NOMO-1 (cell line): ENCODE results near the gene SACM1L.
A peak's percentile ranks its signal among the peaks of the same experiment; 100 is the strongest.
"Not testable (repeated sequence)": the region's sequence is repeated elsewhere in the genome, so short reads cannot be mapped to it uniquely, and the experiment has no call there.

Experiments
- DNase-seq, 2 experiments: peaks; one replicate each; lab custom pipeline; 2025; ENCODE audit not compliant: unreplicated experiment in 2 of 2; lab: John Stamatoyannopoulos, UW

The SACM1L gene

DNA sequence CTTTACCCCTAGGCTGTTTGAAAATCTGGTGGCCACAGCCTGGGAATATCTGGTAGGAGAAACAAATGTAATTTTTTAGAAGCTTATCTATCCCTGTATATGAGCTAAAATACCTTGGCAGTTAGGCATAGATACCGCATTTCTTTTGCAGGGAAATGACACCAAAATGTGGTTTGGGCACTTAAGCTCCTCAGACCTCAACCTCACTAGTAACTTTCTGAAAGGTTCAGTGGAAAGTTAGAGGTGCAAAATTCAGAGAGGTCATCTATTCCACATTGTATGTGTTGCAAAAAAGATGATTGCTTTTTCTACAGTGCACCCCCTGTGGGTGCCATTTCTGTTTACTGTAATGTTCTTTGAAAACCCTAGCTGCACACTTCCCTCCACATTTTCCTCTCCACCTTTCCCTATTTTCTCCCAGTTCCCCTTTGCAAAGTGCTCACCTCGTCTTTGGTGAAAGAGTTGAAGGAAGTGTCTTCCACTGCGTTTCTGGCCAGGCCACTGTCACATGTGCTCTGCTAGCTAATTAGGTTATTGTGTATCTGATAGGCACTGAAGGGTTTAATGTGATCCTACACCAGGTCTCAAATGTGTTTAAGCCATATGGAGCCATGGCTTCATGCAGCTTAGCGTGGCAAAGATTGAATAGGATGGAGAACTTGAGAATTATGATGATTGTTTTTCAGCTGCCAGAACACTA is 1.3 kb downstream of the SACM1L start:
- peak in 1 of 2 experiments; percentile 35 for DNase-seq

DNA sequence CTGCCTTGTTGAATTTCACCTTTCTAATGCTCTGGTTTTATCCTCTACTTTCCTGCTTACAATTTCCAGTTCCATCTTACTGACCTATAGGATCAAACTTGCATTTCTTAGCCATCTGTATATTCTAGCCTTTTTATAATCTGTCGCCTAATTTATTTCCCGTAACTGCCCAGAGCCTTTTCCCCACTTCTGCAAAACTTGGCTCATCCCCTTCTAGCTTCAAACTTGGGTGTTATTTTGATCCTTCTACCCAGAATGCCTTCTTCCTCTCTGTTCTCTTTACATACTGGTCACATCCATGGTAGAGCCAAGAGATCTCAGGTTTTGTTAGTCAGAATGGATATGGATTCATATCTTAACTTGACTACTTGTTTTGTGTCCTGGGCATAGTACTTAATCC is 2.6 kb downstream of the SACM1L start:
- DNase-seq = no peak

DNA sequence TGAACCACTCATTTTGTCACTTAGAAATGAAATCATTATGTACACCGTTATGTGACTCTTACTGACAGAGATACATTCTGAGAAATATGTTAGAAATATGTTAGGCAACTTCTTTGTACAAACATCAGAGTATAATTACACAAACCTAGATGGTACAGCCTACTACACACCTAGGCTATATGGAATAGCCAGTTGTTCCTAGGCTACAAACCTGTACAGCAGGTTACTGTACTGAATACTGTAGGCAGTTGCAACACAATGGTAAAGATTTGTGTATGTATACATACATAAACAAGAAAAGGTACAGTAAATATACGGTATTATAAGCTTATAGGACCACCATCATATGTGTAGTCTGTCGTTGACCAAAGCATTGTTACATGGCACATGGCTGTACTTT is 3.7 kb downstream of the SACM1L start:
- no peak for DNase-seq

DNA sequence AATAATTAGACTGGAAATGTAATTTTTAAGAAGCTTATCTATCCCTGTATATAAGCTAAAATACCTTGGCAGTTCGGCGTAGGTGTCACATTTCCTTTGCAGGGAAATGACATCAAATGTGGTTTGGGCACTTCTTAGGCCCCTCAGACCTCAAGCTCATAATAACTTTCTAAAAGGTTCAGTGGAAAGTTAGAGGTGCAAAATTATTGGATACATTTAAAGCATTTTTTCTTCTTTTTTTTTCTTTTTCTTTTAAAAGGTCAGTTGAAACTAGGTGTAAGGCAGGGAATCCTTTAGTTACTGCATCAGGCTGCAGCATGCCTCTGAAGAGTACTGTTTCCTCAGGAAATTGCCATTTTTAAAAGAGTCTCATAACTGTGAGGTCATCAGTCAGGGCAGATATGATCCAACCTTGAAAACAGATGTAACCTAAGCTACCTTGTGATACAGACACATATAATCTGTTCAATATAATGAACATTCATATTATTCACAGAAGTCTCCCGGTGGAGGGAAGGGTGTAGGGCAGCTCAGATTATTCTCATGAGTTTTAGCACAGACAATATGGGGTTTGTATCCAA is 4.8 kb downstream of the SACM1L start:
- DNase-seq = no peak

DNA sequence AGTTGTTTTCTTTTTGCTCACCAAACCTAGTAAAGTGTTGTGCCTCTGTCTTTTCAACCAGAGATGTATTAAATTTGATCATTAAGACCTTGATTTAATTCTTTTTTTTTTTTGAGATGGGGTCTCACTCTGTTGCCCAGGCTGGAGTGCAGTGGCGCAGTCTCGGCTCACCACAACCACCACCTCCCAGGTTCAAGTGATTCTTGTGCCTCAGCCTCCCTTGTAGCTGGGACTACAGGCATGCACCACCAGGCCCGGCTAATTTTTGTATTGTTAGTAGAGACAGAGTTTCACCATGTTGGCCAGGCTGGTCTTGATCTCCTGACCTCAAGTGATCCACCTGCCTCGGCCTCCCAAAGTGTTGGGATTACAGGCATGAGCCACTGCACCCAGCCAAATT is 6.0 kb downstream of the SACM1L start:
- DNase-seq = not testable (repeated sequence)

DNA sequence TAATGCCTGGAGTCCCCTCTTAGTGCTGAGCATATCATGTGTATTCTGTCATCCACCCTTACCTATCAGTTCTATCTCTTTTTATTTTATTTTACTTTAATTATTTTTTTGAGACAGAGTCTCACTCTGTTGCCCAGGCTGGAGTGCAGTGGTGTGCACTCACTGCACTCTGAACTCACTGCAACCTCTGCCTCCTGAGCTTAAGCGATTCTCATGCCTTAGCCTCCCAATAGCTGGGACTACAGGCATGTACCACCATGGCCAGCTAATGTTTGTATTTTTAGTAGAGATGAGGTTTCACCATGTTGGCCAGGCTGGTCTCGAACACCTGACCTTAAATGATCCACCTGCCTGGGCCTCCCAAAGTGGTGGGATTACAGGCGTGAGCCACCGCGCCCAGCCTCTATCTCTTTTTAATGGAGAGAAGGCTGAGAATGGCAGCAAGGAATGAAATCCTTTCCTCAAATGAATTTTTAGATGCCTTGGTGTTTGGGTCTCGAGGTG is 11.4 kb downstream of the SACM1L start:
- no peak for DNase-seq

DNA sequence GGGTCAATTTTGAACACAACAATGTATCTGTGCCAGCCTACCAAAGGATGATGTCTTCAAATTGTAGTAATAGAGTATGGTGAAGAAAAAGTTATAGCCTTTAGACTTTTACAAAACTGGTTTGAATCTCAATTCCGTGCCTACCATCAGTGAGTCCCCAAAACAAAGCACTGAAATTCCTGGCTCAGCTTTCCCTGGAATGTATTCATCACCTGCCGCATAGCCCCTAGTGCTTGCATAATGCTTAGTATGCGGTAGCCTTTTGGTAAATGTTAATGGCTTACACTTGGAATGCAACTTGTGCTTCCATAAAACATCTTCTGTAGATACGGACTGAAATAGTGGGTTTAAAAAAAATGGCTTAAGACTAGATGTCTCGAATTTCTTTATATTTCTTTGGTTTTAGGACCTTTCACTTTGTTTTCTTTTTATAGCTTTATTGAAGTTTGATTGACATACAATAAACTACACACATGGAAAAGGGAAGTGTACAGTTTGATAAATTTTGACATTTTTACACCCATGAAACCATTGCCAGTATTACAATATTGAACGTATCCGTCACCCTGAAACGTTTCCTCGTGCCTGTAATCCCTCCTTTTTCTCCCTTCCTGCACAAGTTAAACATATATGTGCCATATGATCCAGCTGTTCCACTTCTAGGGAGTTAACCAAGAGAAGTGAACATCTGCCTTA is 12.1 kb downstream of the SACM1L start:
- peak in 1 of 2 experiments; percentile 21 for DNase-seq

DNA sequence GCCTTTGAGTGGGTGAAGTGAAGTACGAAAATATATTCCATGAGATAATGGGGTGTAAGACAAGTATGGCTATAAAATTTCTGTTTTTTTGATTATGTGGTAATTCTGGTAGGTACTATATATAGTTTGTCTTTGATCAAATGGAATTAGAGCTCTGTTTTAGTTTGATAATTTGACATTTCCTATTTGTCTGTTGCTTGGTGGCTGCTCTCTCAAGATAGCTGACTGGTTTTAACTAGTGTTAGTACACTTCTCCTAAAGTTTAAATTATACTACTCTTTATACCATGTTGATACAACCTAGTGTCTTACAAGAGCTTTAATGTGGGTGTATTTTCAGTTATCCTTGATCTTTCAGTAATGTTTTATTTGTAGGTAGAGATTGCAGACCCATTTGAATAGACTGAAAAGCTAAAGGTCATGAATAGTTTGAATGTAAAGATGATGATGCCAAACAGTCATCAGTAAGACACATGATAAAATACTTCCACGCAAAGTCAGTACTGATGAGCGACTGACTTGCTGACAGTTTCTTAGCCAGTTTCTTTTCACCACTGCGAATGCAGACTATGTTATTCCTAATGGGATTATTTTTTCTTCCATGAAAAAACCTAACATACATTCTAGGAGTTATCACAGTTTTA is 15.2 kb downstream of the SACM1L start:
- DNase-seq = no peak

DNA sequence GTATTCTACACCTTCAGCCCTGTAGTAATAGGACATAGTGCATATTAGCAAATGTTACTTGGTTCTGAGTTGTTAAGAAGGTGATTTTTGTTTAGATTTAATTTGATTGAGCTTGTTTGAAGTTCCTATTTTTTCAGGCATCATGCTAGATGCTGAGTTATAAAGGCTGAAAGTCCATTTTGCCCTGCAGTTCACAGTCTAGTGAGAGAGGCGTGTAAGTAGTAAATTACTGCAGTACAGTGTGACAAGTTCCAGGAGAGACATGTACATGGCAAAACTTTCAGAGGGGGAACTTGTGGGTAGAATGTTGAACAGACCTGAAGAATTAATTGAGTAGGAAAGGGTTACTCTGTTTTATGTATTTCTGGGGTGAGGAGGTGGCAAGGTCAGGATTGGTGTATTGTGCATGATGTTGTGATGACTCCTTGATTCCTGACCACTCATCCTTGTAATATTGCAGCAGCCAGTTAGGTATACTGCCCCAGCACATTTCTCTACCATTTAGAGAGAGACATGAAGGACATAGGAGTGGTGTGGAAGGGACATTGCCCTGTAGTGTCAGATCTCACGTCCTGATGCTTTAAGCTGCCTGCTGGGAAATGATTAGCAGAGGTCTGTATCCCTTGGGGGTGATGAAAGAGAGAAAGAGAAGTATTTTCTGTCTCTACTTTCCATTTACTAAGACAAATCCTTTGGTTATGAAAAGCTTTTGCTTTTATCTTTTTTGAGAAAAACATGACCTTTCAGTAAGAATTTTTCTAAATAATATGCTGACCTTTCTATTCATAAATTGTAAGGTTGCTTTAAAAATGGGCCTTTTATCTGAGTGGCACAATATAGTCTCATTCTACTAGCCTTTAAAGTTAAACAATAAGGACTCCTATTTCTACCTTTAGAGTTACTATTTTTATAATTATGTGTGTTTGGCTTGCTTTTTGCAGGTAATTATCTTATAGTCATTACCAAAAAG is 16.9 kb downstream of the SACM1L start:
- DNase-seq = no peak

DNA sequence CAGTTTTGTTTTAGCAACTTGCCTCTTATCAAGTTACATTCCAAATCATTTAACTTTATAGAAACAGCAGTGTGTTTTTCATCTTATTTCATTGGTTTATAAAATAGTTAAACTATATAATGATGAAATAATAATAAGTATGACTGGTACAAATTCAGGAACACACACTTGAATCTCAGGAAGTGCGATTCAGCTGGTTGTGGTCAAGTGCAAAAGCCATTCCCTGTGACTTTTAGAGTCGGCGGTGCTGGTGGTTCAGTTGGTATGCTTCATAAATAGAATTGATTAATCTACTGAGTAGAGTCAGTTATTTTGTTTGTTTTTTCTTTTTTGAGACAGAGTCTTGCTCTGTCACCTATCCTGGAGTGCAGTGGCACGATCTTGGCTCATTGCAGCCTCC is 22.7 kb downstream of the SACM1L start:
- no peak for DNase-seq

DNA sequence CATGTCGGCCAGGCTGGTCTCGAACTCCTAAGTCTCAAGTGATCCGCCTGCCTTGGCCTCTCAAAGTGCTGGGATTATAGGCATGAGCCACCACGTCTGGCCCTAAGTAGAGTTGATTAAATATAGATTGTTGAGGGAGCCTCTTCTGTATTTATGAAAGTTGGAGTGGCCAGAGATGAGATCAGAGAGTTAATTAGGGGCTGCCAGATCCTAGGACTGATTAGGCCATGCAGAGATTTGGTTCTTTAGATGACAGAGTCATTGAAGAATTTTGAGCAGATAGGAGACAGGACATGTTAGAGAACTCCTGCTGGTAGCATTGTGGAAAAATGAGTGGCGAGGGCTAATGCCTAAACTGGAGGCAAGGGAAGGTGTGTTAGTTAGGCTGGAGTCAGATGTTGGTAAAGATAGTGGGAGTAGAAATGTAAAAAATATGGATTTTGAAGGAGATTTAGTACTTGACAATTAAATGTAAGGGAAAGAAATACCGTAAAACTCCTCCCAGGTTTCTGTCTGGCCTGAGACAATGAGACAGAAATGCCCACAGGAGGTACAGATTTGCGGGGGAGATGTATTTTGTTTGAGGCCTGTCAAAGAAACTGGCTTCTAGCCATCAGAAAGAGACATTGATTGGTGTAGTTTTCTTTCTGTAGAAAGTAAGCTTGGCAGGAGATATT is 23.4 kb downstream of the SACM1L start:
- no peak for DNase-seq

DNA sequence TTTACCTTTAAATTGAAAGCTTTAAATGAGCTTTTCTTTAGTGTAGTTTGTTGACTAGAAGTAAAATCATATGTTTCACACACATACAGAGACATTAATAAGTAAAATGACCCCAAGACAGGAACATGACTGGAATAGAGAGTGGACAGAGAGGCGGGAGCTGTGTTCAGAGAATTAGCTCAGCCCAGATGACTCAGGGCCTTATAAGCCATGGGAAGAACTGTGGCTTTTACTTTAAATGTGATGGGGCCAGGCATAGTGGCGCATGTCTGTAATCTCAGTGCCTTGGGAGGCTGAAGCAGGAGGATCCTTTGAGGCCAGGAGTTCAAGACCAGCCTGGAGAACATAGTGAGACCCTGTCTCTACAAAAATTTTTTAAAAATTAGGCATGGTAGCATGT is 26.7 kb downstream of the SACM1L start:
- no peak for DNase-seq

DNA sequence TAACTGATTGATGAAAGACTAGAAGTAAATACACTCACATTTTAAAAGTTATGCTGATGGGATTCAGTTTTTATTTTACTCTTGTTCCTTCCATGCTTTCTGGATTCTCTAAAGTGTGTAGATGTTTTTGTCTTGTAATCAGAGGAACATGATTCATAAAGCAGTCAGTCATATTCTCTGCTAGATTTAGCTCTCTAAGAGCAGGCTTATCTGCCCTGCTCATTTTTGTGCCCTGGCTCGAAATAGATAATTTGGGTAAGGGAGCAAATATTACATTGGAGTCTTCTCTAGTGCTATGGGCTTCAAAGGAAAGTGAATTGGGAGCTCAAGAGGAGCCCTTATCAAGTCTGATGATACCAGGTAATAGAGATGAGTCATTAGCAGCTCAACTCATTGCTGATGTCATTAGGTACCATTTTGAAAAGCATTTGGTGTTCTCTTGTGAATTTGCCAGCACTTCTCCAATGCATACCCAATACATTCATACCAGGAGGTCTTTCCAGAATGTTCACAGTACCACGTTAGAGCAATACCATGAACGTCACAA is 27.7 kb downstream of the SACM1L start:
- no peak for DNase-seq

DNA sequence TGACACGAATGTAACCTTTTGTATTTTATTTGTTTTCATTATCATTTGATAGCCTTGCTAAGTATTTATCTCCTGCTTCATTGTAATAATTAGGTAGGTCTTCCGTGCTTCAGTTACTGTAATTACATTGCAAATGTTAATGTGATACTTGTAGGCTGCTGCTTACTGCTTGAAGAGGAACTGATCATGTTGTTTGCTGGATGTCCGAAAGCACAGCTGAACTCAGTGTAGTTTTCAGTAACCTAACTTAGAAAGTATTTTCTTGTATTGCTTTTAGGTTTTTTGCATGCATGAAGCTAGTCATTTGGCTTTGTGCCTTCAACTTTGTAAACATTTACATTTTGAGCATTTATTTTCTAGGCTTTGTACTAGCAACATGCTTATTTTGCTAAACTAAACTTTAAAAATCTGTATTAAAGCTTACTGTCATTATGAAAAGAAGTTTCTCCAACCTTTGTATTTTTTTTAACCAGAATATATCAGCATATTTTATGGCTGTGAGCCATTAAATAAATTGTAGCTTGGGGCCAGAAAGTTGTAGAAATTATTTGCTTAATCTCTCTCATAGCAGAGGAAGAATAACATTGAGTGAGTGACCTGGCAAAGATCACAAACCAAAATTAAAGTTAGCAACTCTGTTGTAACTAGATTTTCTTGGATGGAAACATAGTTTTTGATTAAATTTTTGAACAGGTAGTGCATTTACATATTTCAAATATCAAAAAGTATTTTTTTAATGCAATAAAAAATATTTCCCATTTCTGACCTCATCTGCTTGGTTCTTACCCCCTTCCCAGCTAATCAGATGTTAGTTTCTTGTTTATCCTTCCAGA is 30.7 kb downstream of the SACM1L start:
- no peak for DNase-seq

DNA sequence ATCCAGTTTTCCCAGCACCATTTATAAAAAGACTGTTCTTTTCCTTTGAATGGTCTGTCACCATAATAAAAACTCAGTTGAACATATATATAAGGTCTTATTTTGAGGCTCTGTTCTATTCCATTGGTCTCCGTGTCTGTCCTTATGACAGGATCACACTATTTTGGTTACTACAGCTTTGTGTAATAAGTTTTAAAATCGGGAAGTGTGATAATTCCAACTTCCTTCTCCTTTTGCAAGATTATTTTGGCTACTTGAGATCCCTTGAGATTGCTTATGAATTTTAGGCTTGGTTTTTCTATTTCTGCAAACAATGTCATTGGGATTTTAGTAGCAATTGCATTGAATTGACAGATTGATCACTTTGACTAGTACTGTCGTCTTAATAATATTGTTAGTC is 35.7 kb downstream of the SACM1L start:
- peak in 1 of 2 experiments; percentile 50 for DNase-seq

DNA sequence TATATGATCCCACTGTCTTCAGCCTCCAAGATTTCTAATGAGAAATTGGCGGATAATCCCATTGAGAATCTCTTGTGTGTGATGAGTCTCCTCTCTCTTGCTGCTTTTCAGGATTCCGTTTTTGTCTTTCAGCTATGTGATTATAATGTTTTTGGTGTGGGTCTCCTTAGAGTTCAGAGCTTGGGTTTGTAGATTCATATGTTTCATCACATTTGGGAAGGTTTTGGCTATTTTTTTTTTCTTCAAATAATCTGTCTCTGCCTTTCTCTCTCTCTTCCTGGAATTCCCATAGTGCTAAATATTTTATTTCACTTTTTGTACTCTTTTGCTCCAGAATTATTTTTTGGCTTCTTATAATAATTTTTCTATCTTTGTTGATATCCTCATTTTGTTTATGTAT is 40.4 kb downstream of the SACM1L start:
- no peak for DNase-seq

DNA sequence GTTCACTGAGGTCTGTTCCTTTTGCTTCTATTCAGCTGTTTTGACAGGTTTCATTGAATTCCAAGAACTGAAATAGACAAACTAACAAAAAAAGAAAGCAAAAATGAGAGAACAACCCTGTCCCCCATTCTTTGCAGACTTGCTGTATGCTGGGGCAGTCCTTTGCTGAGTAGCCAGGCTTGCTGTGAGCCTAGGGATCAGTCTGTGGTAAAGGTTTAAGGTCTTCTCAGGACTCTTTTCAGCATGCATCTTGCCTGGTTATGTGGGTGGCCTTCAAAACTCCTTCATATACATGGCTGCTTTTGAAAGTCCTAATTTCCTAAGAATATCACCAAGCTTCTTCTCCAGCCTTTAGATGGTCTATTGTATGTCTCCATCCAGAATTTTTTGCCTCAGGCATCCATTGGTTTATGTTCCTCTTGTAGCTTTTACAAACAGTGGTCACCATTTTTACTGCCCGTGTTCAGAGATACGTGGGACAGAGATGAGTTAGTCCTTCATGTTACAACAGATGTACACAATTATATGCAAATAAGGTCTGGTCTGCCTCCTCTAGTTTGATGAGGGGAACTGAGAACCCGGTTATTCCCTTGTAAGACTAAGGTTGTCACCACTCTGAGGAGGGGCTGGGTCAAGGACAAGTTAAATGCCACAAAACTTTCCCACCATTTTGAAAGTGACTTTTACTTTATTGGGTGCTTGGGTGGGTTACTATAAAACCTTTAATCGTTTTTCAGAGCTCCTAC is 41.4 kb downstream of the SACM1L start:
- DNase-seq = no peak

DNA sequence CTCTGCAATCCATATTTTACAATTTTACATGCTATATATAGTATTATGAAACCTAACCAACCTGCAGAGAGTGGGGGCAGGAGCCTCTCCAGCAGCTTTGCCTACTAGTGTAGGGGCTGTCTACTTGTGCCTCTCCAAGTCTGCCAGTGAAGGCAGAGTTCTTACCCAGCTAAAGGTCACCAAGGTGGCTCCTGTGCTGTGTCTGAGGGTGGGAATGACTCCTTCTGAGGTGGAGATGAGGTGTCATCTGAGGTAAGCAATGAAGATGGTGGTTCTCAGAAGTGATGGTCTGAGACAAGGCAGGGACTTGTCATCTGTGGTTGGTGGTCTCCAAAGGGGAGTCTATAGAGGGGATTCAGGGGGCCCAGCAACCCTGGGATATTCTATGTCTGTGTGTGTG is 47.5 kb downstream of the SACM1L start:
- no peak for DNase-seq
